Retinal pigment epithelial cell (primary cell): ENCODE data around the gene HPSE2.

Source experiments
- DNase-seq: peaks from one replicate; pipeline ENCODE4 v3.0.0-alpha.2; 2010; ENCODE audit warnings: low read depth
- H3K4me3 ChIP-seq: 2 replicates; pipeline ENCODE4 v1.5.1; 2011; ENCODE audit warnings: mild to moderate bottlenecking, low read length, control low read depth, moderate library complexity
- CTCF ChIP-seq: conservative IDR thresholded peaks from 2 replicates; pipeline ENCODE4 v1.5.1; 2011; ENCODE audit warnings: low read depth, low read length, control low read depth, inconsistent platforms

HPSE2 gene

GRCh38 chr10:98696516-98696915 lies 539.1 kb downstream of the HPSE2 start:
- DNase-seq = no peak
- TF ChIP-seq CTCF = no peak
- no peak overlapping the region for H3K4me3 ChIP-seq

DNA sequence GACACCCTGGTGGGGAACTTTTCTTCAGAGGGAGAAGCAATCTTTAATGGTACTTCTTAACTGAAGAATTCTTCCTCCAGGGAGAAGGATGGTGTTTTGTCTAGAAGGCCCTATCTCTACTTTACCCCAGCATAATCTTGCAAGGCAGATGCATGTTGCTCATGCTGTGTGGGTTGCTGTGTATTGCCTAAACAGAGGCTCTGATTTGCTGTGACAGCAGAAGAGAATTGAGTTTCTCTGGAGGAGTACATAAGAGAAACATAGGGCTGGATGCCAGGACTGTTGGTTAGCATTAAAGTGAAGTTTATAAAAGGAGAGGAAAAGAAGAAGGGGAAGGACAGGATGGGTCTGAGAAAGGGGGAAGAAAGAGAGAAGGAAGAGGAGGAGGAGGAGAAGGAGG lies 540.8 kb downstream of the HPSE2 start:
- no peak for TF ChIP-seq CTCF
- DNase-seq = no peak
- no peak overlapping the region for H3K4me3 ChIP-seq

DNA sequence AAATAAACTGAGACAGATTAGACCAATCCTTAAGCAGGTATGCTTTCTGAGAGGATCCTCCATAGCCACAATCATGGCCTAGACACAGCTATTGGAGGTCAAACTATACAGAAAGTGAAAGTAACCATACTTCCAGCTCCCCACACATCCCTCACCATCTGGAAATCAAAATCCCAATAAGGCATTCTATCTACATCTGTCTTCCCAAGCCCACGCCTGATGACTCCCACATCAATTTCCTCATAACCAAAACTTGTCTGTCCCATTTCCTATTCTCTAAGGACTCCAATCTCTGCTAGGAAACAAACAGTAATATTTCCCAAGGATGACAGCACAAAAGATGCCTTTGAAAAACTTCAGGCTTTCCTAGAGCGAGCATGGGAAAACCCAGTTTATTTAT lies 541.6 kb downstream of the HPSE2 start:
- no peak for DNase-seq
- TF ChIP-seq CTCF = no peak
- H3K4me3 ChIP-seq = no peak overlapping the region

GRCh38 chr10:98687685-98688084 lies 548.0 kb downstream of the HPSE2 start:
- no peak for TF ChIP-seq CTCF
- no peak for DNase-seq

DNA sequence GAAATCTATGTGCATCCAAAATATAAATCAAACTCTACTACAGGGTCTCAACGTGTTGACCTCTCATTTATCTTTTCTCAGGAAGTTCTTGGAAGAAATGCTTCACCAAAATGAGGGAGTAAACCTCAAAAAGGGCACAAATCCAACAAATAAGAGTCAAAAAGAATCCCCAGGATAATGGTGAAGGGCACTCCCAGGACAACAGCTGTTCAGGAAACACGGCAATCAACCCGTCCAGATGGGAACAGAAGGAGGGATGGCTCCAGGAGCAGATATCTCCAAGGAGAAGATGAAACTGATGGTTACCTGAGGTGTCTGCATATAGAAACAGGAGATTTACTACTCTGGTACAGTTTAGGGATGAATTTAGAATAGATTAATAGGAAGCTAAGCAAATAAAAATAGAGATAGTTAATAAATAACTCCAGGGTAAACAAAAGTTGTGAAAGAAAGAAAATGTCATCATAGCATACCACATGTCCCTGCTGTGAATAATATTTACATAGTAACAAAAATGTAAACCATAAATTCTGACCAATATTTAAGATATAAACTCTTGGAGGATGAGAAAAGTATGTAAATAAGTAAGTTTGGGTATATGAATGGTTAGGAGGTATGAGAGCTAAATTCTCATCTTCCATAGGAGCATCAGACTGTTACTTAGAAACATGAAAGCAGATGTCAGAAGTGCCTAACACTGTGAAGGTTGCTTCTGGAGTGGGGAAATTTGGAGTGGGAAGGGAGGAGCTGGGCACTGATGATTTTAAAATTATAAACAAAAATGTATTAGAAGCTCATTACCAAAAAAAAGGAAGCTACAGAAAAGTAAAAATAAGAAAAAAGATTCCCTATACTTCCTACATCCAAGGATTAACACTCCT lies 551.4 kb downstream of the HPSE2 start:
- TF ChIP-seq CTCF = no peak
- H3K4me3 ChIP-seq = no peak overlapping the region
- DNase-seq = no peak

More at GRCh38 chr10:98687685-98688084, 548.0 kb downstream of the HPSE2 start:
- no peak overlapping the region for H3K4me3 ChIP-seq

DNA sequence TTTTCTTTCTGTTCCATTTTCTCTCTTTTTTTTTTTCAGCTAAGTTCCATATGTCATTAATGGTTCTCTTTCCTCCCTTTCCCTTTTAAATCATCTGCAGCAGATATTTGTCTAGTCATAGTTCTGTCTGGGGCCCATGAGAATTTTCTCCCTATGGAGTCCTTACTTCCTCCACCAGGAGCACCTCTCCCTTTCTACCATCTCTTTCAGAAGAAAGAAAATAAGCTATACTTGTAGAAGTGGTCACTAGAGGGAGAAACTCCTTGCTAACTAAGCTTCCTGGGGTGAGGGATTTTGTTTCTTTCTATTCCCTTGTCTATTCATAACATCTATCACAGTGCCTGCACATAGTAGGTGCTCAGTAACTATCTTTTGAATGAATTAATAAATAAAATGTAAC lies 558.8 kb downstream of the HPSE2 start:
- no peak overlapping the region for H3K4me3 ChIP-seq
- DNase-seq = no peak
- peak; percentile 12 for TF ChIP-seq CTCF

GRCh38 chr10:98675902-98676301 lies 559.8 kb downstream of the HPSE2 start:
- H3K4me3 ChIP-seq = no peak overlapping the region
- no peak for DNase-seq
- TF ChIP-seq CTCF = no peak
